ENCODE results near the gene RAB30.

The RAB30 gene

DNA sequence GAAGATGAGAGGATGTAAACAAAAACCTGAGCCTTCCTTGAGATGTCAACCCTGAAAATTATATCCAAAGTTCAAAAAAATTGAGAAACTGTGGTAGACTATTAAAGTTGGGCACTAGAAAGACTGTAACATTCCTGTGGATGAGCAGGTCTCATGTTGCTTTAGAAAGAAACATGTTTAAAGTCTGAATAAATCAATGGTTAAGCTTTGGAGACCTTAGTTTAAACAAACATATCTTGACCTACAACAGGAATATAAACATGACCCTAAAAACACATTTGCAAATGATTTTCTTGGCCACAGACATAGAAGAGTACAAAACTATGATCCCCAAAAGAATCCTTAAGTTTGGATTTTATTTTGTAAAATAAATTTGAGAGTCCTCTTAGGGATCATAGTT, 47.1 kb upstream of the RAB30 start:
- TF ChIP-seq, protein P1, sequence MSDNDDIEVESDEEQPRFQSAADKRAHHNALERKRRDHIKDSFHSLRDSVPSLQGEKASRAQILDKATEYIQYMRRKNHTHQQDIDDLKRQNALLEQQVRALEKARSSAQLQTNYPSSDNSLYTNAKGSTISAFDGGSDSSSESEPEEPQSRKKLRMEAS (IDR thresholded peaks at IDR 0.05) = no peak
- no peak for TF ChIP-seq EP300 (IDR thresholded peaks at IDR 0.05; ENCODE audit: borderline replicate concordance)
- TF ChIP-seq FOXM1 (IDR thresholded peaks at IDR 0.05; ENCODE audit: borderline replicate concordance, low read depth) = no peak
- no peak for TF ChIP-seq RAD21 (IDR thresholded peaks at IDR 0.05; ENCODE audit: low read depth)
- TF ChIP-seq TEAD4 (IDR thresholded peaks at IDR 0.05) = no peak
- no peak for TF ChIP-seq EGR1 (IDR thresholded peaks at IDR 0.05)

DNA sequence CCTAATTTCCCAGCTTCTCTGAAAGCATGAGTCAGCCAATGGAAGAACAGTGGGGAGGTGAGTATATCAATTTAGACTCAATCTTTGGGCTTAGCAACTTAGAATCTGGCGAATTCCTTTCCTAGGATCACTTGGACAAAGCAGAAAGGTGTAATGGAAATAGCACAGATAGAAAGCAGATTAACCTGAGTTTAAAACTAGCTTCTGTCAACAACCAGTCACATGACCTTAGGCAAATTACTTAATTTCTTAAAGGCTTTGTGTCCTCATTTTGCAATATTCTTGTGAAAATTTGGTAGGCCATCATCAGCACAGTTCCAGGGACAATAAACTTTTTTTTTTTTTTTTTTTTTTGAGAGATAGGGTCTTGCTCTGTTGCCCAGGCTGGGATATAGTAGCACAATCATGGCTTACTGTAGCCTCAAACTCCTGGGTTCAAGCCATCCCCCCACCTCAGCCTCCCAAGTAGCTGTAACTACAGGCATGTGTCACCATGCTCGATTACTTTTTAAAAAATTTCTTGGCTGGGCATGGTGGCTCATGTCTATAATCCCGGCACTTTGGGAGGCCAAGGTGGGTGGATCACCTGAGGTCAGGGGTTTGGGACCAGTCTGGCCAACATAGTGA, 44.4 kb upstream of the RAB30 start:
- TF ChIP-seq ZBTB7A (IDR thresholded peaks at IDR 0.05; ENCODE audit: low read depth) (no peak), FOXM1 (IDR thresholded peaks at IDR 0.05; ENCODE audit: borderline replicate concordance, low read depth) (no peak), RAD21 (IDR thresholded peaks at IDR 0.05; ENCODE audit: low read depth) (no peak), CREB1 (IDR thresholded peaks at IDR 0.05; ENCODE audit: low read depth) (no peak), YY1 (IDR thresholded peaks at IDR 0.05; ENCODE audit: low read depth) (no peak), NFIC (IDR thresholded peaks at IDR 0.05) (no peak), TCF12 (IDR thresholded peaks at IDR 0.05; ENCODE audit: low read depth) (no peak), EGR1 (IDR thresholded peaks at IDR 0.05) (no peak), TEAD4 (IDR thresholded peaks at IDR 0.05) (no peak), TAF1 (IDR thresholded peaks at IDR 0.05; ENCODE audit: low read depth) (no peak), EP300 (IDR thresholded peaks at IDR 0.05; ENCODE audit: borderline replicate concordance) (no peak)
- TF ChIP-seq, protein P1 (IDR thresholded peaks at IDR 0.05) = no peak

DNA sequence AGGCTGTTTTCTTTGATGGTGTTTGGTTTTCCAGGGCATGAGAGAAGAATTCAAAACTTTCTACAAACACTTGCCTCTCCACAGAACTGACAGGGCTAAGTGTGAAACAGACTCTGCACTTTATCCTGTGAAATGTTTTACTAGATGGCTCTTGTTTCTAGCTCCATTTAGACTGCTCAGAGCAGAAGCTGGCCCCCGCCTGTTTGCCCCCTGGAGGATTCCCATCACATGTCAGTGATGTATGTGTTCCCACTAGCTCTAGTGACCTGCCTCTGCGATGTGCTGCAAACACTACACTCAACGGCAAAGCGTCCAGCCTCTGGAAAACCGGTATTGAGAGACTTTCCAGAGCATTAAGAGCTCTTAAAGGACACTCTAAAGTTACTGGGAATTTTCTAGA, 43.9 kb upstream of the RAB30 start:
- TF ChIP-seq TEAD4 (IDR thresholded peaks at IDR 0.05) (no peak), TAF1 (IDR thresholded peaks at IDR 0.05; ENCODE audit: low read depth) (no peak), YY1 (IDR thresholded peaks at IDR 0.05; ENCODE audit: low read depth) (no peak), ZBTB7A (IDR thresholded peaks at IDR 0.05; ENCODE audit: low read depth) (no peak), CREB1 (IDR thresholded peaks at IDR 0.05; ENCODE audit: low read depth) (no peak), RAD21 (IDR thresholded peaks at IDR 0.05; ENCODE audit: low read depth) (no peak), NFIC (IDR thresholded peaks at IDR 0.05) (no peak), EP300 (IDR thresholded peaks at IDR 0.05; ENCODE audit: borderline replicate concordance) (no peak), FOXM1 (IDR thresholded peaks at IDR 0.05; ENCODE audit: borderline replicate concordance, low read depth) (no peak), TCF12 (IDR thresholded peaks at IDR 0.05; ENCODE audit: low read depth) (no peak), EGR1 (IDR thresholded peaks at IDR 0.05) (no peak)
- TF ChIP-seq, protein P2, sequence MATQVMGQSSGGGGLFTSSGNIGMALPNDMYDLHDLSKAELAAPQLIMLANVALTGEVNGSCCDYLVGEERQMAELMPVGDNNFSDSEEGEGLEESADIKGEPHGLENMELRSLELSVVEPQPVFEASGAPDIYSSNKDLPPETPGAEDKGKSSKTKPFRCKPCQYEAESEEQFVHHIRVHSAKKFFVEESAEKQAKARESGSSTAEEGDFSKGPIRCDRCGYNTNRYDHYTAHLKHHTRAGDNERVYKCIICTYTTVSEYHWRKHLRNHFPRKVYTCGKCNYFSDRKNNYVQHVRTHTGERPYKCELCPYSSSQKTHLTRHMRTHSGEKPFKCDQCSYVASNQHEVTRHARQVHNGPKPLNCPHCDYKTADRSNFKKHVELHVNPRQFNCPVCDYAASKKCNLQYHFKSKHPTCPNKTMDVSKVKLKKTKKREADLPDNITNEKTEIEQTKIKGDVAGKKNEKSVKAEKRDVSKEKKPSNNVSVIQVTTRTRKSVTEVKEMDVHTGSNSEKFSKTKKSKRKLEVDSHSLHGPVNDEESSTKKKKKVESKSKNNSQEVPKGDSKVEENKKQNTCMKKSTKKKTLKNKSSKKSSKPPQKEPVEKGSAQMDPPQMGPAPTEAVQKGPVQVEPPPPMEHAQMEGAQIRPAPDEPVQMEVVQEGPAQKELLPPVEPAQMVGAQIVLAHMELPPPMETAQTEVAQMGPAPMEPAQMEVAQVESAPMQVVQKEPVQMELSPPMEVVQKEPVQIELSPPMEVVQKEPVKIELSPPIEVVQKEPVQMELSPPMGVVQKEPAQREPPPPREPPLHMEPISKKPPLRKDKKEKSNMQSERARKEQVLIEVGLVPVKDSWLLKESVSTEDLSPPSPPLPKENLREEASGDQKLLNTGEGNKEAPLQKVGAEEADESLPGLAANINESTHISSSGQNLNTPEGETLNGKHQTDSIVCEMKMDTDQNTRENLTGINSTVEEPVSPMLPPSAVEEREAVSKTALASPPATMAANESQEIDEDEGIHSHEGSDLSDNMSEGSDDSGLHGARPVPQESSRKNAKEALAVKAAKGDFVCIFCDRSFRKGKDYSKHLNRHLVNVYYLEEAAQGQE (IDR thresholded peaks at IDR 0.05; ENCODE audit: low read depth) = no peak
- TF ChIP-seq, protein P3, sequence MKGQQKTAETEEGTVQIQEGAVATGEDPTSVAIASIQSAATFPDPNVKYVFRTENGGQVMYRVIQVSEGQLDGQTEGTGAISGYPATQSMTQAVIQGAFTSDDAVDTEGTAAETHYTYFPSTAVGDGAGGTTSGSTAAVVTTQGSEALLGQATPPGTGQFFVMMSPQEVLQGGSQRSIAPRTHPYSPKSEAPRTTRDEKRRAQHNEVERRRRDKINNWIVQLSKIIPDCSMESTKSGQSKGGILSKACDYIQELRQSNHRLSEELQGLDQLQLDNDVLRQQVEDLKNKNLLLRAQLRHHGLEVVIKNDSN (IDR thresholded peaks at IDR 0.05) = no peak

DNA sequence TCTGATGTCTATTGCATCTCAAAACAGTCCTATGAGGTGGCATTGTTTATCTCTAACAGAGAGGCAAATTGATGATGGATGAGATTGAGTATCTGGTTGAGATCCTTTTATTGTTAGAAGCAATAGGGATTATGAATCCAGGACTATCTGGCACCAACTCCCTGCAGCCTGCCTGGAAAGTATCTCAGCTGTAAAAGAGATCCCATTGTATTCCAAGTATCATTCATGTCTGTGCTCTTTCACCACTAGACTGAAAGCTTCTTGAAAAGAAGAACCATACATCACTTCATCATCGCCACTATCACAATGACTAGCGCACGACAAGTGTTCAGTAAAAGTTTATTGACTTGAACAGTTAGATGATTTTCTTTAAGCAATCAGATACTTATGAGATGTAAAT, 43.3 kb upstream of the RAB30 start:
- TF ChIP-seq YY1 (IDR thresholded peaks at IDR 0.05; ENCODE audit: low read depth) (no peak), EGR1 (IDR thresholded peaks at IDR 0.05) (no peak), TCF12 (IDR thresholded peaks at IDR 0.05; ENCODE audit: low read depth) (no peak), ZBTB7A (IDR thresholded peaks at IDR 0.05; ENCODE audit: low read depth) (no peak), CREB1 (IDR thresholded peaks at IDR 0.05; ENCODE audit: low read depth) (no peak), FOXM1 (IDR thresholded peaks at IDR 0.05; ENCODE audit: borderline replicate concordance, low read depth) (no peak)

DNA sequence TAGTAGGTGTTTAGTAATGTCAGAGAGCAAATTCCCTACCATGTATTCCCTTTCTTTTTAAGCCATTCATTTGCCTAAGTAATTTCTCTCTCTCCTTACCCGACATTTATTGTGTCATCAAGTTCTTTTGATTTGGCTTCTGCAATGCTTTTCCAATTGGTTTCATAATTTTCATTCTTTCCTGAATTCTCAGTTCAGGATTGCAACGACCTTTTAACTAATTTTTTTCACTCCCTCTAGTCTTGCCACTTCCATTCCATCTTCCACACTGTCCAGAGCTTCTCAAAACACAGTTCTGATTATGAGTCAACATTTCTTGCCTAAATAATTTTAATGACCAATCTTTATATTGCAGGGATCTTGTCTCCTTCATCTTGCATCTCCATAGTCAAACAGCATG, 41.2 kb upstream of the RAB30 start:
- TF ChIP-seq, protein P1 (IDR thresholded peaks at IDR 0.05) = no peak
- TF ChIP-seq, protein P2 (IDR thresholded peaks at IDR 0.05; ENCODE audit: low read depth) = no peak
- TF ChIP-seq, protein P3 (IDR thresholded peaks at IDR 0.05) = no peak
- TF ChIP-seq RAD21 (IDR thresholded peaks at IDR 0.05; ENCODE audit: low read depth) (no peak), TEAD4 (IDR thresholded peaks at IDR 0.05) (no peak), YY1 (IDR thresholded peaks at IDR 0.05; ENCODE audit: low read depth) (no peak)

DNA sequence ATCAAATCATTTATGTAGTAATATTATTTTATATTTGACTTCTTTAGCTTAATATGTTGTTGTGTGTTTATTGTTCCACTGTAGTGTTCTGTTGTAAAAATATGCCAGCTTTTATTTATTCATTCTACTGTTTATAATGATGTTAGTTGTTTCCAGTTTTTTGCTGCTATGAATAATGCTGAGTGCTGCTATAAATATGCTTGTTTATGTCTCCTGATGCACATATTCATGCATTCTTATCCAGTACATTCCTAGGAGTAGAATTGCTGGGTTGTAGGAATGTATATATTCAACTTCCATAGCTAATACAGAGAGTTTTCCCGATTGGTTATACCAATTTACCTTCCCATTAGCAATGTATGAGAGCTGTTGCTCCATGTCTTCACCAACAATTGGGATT, 33.5 kb upstream of the RAB30 start:
- no peak for TF ChIP-seq TEAD4 (IDR thresholded peaks at IDR 0.05)
- TF ChIP-seq, protein P1 (IDR thresholded peaks at IDR 0.05) = no peak
- TF ChIP-seq RAD21 (IDR thresholded peaks at IDR 0.05; ENCODE audit: low read depth) = no peak
- no peak for TF ChIP-seq TCF12 (IDR thresholded peaks at IDR 0.05; ENCODE audit: low read depth)
- TF ChIP-seq, protein P3 (IDR thresholded peaks at IDR 0.05) = no peak
- no peak for TF ChIP-seq EP300 (IDR thresholded peaks at IDR 0.05; ENCODE audit: borderline replicate concordance)
- no peak for TF ChIP-seq NFIC (IDR thresholded peaks at IDR 0.05)
- no peak for TF ChIP-seq CREB1 (IDR thresholded peaks at IDR 0.05; ENCODE audit: low read depth)
- TF ChIP-seq YY1 (IDR thresholded peaks at IDR 0.05; ENCODE audit: low read depth) = no peak
- TF ChIP-seq TAF1 (IDR thresholded peaks at IDR 0.05; ENCODE audit: low read depth) = no peak
- no peak for TF ChIP-seq ZBTB7A (IDR thresholded peaks at IDR 0.05; ENCODE audit: low read depth)
- TF ChIP-seq CEBPB (IDR thresholded peaks at IDR 0.05) = no peak
- no peak for TF ChIP-seq EGR1 (IDR thresholded peaks at IDR 0.05)
- TF ChIP-seq, protein P2 (IDR thresholded peaks at IDR 0.05; ENCODE audit: low read depth) = no peak
- TF ChIP-seq FOXM1 (IDR thresholded peaks at IDR 0.05; ENCODE audit: borderline replicate concordance, low read depth) = no peak

Data from Ishikawa (cell line).